Stimulated activated CD4-positive, alpha-beta T cell treated with anti-CD3 and anti-CD28 coated beads, Interleukin-2, amount 100 ng/mL, for 24 hours (primary cell): ENCODE measurements around the gene L3MBTL1.

Experiments used
- DNase-seq, 2 donors: peaks; one replicate each; pipeline ENCODE4 v3.0.0-alpha.2; 2020

Gene L3MBTL1

GRCh38 chr20:43508106-43508505 is 609 bp downstream of the L3MBTL1 start:
- peak in 1 of 2 donors; percentile 35 for DNase-seq

GRCh38 chr20:43508604-43509040 is 1.1 kb downstream of the L3MBTL1 start:
- DNase-seq, result no peak

GRCh38 chr20:43511879-43512278 is 4.4 kb downstream of the L3MBTL1 start:
- DNase-seq, result no peak

- no peak for DNase-seq
These were observed 6.0 kb downstream of the L3MBTL1 start for GRCh38 chr20:43513372-43513930.

GRCh38 chr20:43513931-43514647 is 6.6 kb downstream of the L3MBTL1 start:
- DNase-seq, result peak; percentile 88

- peak in 1 of 2 donors; percentile 32 for DNase-seq
These were observed 7.1 kb downstream of the L3MBTL1 start for GRCh38 chr20:43514648-43514999.

GRCh38 chr20:43515628-43516027 is 8.1 kb downstream of the L3MBTL1 start:
- DNase-seq, result no peak

GRCh38 chr20:43516251-43516824 is 8.8 kb downstream of the L3MBTL1 start:
- DNase-seq, result no peak

- no peak for DNase-seq
These were observed 12.7 kb downstream of the L3MBTL1 start for GRCh38 chr20:43520074-43520630.

GRCh38 chr20:43525021-43525420 is 17.5 kb downstream of the L3MBTL1 start:
- DNase-seq, result no peak

- no peak for DNase-seq
These were observed 20.9 kb downstream of the L3MBTL1 start for GRCh38 chr20:43528258-43528875.

- DNase-seq, result no peak
These were observed 21.6 kb downstream of the L3MBTL1 start for GRCh38 chr20:43529051-43529450.

GRCh38 chr20:43529457-43530153 is 22.1 kb downstream of the L3MBTL1 start:
- no peak for DNase-seq

- no peak for DNase-seq
These were observed 23.0 kb downstream of the L3MBTL1 start for GRCh38 chr20:43530321-43531090.

GRCh38 chr20:43531091-43531443 is 23.6 kb downstream of the L3MBTL1 start:
- DNase-seq, result no peak

- DNase-seq, result no peak
These were observed 25.0 kb downstream of the L3MBTL1 start for GRCh38 chr20:43532416-43533055.

- DNase-seq, result no peak
These were observed 25.6 kb downstream of the L3MBTL1 start for GRCh38 chr20:43533060-43533459.

GRCh38 chr20:43534016-43534415 is 26.5 kb downstream of the L3MBTL1 start:
- no peak for DNase-seq

GRCh38 chr20:43534791-43535350 is 27.4 kb downstream of the L3MBTL1 start:
- no peak for DNase-seq

- no peak for DNase-seq
These were observed 28.0 kb downstream of the L3MBTL1 start for GRCh38 chr20:43535370-43536004.
